ENCODE data around the gene PRPF6. TPM values are rescaled to one million over a fixed set of nuclear protein-coding genes. Genes with fewer than 3 reads are reported as not detected.

Gene PRPF6
- polyA plus RNA-seq, 3 donors: 29.1 to 47.7 (median 34.5) TPM

GRCh38 chr20:64006902-64007301 is 26.0 kb downstream of the PRPF6 start:
- no peak overlapping the region for H3K4me3 ChIP-seq (replicated peaks in 1 of 3; ENCODE audit: low read depth in 2 of 3, low read length in 3 of 3)
- no peaks in the 10 kb centered on the region for H3K4me1 Mint-ChIP-seq
- WGBS (ENCODE audit: insufficient coverage): 100% methylated on average over 1 of the region's 3 CpGs

GRCh38 chr20:64009811-64010387 is 29.0 kb downstream of the PRPF6 start:
- H2AFZ ChIP-seq (ENCODE audit: insufficient read depth, low read depth, low read length, poor library complexity, severe bottlenecking): no peak overlapping the region
- peaks cover 0 to 7% of the 10 kb centered on the region in 2 donors for H3K9me3 ChIP-seq (replicated peaks in 1 of 2; ENCODE audit: control insufficient read depth in 1 of 2, insufficient read depth in 1 of 2, low read length in 2 of 2)
- H3K27ac ChIP-seq (ENCODE audit: low read depth in 1 of 2, low read length in 2 of 2): no peak overlapping the region
- no peaks in the 10 kb centered on the region for H3K27me3 ChIP-seq (ENCODE audit: control insufficient read depth in 2 of 2, insufficient read depth in 2 of 2, low read length in 2 of 2)
- H3K36me3 ChIP-seq (replicated peaks in 1 of 2; ENCODE audit: control insufficient read depth in 1 of 2, insufficient read depth in 2 of 2, low read length in 2 of 2): peaks cover 67 to 89% of the 10 kb centered on the region in 2 donors
- no peak overlapping the region for H3K9ac ChIP-seq (ENCODE audit: insufficient read depth, low read length, poor library complexity, severe bottlenecking)
- intact Hi-C loops (cut with micrococcal nuclease): no loop called here
- H3K4me3 Mint-ChIP-seq: no peak overlapping the region
- no peak for DNase-seq
- no peak for TF ChIP-seq CTCF (IDR thresholded peaks at IDR 0.05)
- H3K36me3 Mint-ChIP-seq: peaks cover 66 to 83% of the 10 kb centered on the region in 2 donors
- 81% methylated on average over 12 of the region's 13 CpGs for WGBS (ENCODE audit: insufficient coverage)
- H3K9me3 Mint-ChIP-seq: peaks cover 7 to 19% (median 10%) of the 10 kb centered on the region in 7 donors
- peaks cover 31% of the 10 kb centered on the region for H4K20me1 ChIP-seq (ENCODE audit: insufficient read depth, low read length)
- H3K4me1 ChIP-seq (ENCODE audit: control insufficient read depth in 1 of 2, insufficient read depth in 2 of 2, low read length in 2 of 2): no peaks in the 10 kb centered on the region
- no peak overlapping the region for H3K27ac Mint-ChIP-seq
- peaks cover 2% of the 10 kb centered on the region for H3K4me1 Mint-ChIP-seq
- no peak overlapping the region for H3K4me2 ChIP-seq (replicated peaks; ENCODE audit: extremely low read depth, low read length, poor library complexity, severe bottlenecking)
- no peak overlapping the region for H3K4me3 ChIP-seq (replicated peaks in 1 of 3; ENCODE audit: low read depth in 2 of 3, low read length in 3 of 3)
- H3K27me3 Mint-ChIP-seq (ENCODE audit: low read depth in 3 of 3): peaks cover 0 to 4% (median 0%) of the 10 kb centered on the region in 3 donors
- no peaks in the 10 kb centered on the region for H3K79me2 ChIP-seq (ENCODE audit: insufficient read depth, low read length)

More at GRCh38 chr20:64006902-64007301, 26.0 kb downstream of the PRPF6 start:
- no peak for TF ChIP-seq CTCF (IDR thresholded peaks at IDR 0.05)
- Histone ChIP-seq H3K27me3 (ENCODE audit: control insufficient read depth in 2 of 2, insufficient read depth in 2 of 2, low read length in 2 of 2) (no peaks in the 10 kb centered on the region), H3K4me2 (replicated peaks; ENCODE audit: extremely low read depth, low read length, poor library complexity, severe bottlenecking) (no peak overlapping the region), H3K36me3 (replicated peaks in 1 of 2; ENCODE audit: control insufficient read depth in 1 of 2, insufficient read depth in 2 of 2, low read length in 2 of 2) (peaks cover 73 to 96% of the 10 kb centered on the region in 2 donors), H3K4me1 (ENCODE audit: control insufficient read depth in 1 of 2, insufficient read depth in 2 of 2, low read length in 2 of 2) (no peaks in the 10 kb centered on the region), H3K9me3 (replicated peaks in 1 of 2; ENCODE audit: control insufficient read depth in 1 of 2, insufficient read depth in 1 of 2, low read length in 2 of 2) (peaks cover 0 to 7% of the 10 kb centered on the region in 2 donors), H3K9ac (ENCODE audit: insufficient read depth, low read length, poor library complexity, severe bottlenecking) (no peak overlapping the region), H2AFZ (ENCODE audit: insufficient read depth, low read depth, low read length, poor library complexity, severe bottlenecking) (no peak overlapping the region), H3K27ac (ENCODE audit: low read depth in 1 of 2, low read length in 2 of 2) (no peak overlapping the region), H3K79me2 (ENCODE audit: insufficient read depth, low read length) (no peaks in the 10 kb centered on the region), H4K20me1 (ENCODE audit: insufficient read depth, low read length) (peaks cover 42% of the 10 kb centered on the region)
- Mint-ChIP-seq H3K27ac (peak overlapping the region in 1 of 7 donors; percentile 50), H3K9me3 (peaks cover 7 to 19% (median 10%) of the 10 kb centered on the region in 7 donors), H3K36me3 (peaks cover 71 to 93% of the 10 kb centered on the region in 2 donors), H3K27me3 (ENCODE audit: low read depth in 3 of 3) (peaks cover 0 to 4% (median 0%) of the 10 kb centered on the region in 3 donors), H3K4me3 (no peak overlapping the region)
- DNase-seq: no peak
- intact Hi-C loops (cut with micrococcal nuclease): no loop called here

Measured in CD14-positive monocyte (primary cell).